HG02763 (cell line): ENCODE results near the gene PCDHA7.
"Not testable (repeated sequence)": the region's sequence is repeated elsewhere in the genome, so short reads cannot be mapped to it uniquely, and the experiment has no call there.

Experiments used
- ATAC-seq: cut with Tn5 transposase; IDR thresholded peaks from one replicate; pipeline ENCODE4 v1.9.1; 2021; ENCODE audit warnings: mild to moderate bottlenecking, moderate library complexity; ENCODE audit not compliant: unreplicated experiment

Gene PCDHA7

GRCh38 chr5:140833993-140834392 is at the start of gene PCDHA7:
PCDHA7 (plus strand) TSS chr5:140834269; CDS start chr5:140834384, 115 bp downstream.
- ATAC-seq: no peak

GRCh38 chr5:140785905-140786686 is 48.0 kb upstream of the PCDHA7 start, which contains the start of gene PCDHA1:
PCDHA1 (plus strand) TSS chr5:140786140.
- ATAC-seq: no peak

GRCh38 chr5:140787422-140787821 is 46.6 kb upstream of the PCDHA7 start:
- ATAC-seq: not testable (repeated sequence)

- ATAC-seq: not testable (repeated sequence)
Measured at GRCh38 chr5:140787849-140788504, 46.1 kb upstream of the PCDHA7 start.

GRCh38 chr5:140791089-140791488 is 43.0 kb upstream of the PCDHA7 start:
- no peak for ATAC-seq

GRCh38 chr5:140794595-140795258 is 39.3 kb upstream of the PCDHA7 start, which contains the start of gene PCDHA2:
PCDHA2 (plus strand) TSS chr5:140794852.
- ATAC-seq: no peak

GRCh38 chr5:140795259-140795641 is 38.8 kb upstream of the PCDHA7 start:
- no peak for ATAC-seq

GRCh38 chr5:140796072-140796717 is 37.9 kb upstream of the PCDHA7 start:
- ATAC-seq: not testable (repeated sequence)

GRCh38 chr5:140796718-140797095 is 37.4 kb upstream of the PCDHA7 start:
- no peak for ATAC-seq

GRCh38 chr5:140800816-140801493 is 33.1 kb upstream of the PCDHA7 start, which contains the start of gene PCDHA3:
PCDHA3 (plus strand) TSS chr5:140801057.
- no peak for ATAC-seq

GRCh38 chr5:140801494-140801841 is 32.6 kb upstream of the PCDHA7 start:
- no peak for ATAC-seq

GRCh38 chr5:140802381-140802780 is 31.7 kb upstream of the PCDHA7 start:
- not testable (repeated sequence) for ATAC-seq

- no peak for ATAC-seq
Measured at GRCh38 chr5:140802781-140803271, 31.2 kb upstream of the PCDHA7 start.

GRCh38 chr5:140806834-140807775 is 27.0 kb upstream of the PCDHA7 start, which contains the start of gene PCDHA4:
PCDHA4 (plus strand) TSS chr5:140807068.
- no peak for ATAC-seq

GRCh38 chr5:140808241-140808888 is 25.7 kb upstream of the PCDHA7 start:
- ATAC-seq: not testable (repeated sequence)

GRCh38 chr5:140808889-140809291 is 25.2 kb upstream of the PCDHA7 start:
- no peak for ATAC-seq

GRCh38 chr5:140821375-140822280 is 12.4 kb upstream of the PCDHA7 start, which contains the start of gene PCDHA5:
PCDHA5 (plus strand) TSS chr5:140821613.
- ATAC-seq: no peak

- no peak for ATAC-seq
Measured at GRCh38 chr5:140822281-140822629, 11.8 kb upstream of the PCDHA7 start.
